HCT116 (cell line): ENCODE data around the gene TOX2.

Source experiments
- EZH2phosphoT487 ChIP-seq: fragments of 200-600 bp; IDR thresholded peaks from 2 replicates; pipeline ENCODE4 v1.6.1; 2018; ENCODE audit warnings: antibody characterized with exemption, borderline replicate concordance
- POLR2A ChIP-seq: IDR thresholded peaks from 2 replicates; pipeline ENCODE4 v1.7.0; 2011; ENCODE audit warnings: borderline replicate concordance; ENCODE audit not compliant: insufficient read depth, insufficient read length; ENCODE audit errors: extremely low read depth
- RAD21 ChIP-seq: IDR thresholded peaks from 2 replicates; pipeline ENCODE4 v1.6.1; 2012; ENCODE audit warnings: low read depth, mild to moderate bottlenecking
- SIN3A ChIP-seq: IDR thresholded peaks from 2 replicates; pipeline ENCODE4 v1.6.1; 2012; ENCODE audit warnings: low read depth
- TF ChIP-seq, protein P1 (sequence below): IDR thresholded peaks from 2 replicates; pipeline ENCODE4 v1.6.1; 2012; ENCODE audit warnings: low read depth

DNA sequence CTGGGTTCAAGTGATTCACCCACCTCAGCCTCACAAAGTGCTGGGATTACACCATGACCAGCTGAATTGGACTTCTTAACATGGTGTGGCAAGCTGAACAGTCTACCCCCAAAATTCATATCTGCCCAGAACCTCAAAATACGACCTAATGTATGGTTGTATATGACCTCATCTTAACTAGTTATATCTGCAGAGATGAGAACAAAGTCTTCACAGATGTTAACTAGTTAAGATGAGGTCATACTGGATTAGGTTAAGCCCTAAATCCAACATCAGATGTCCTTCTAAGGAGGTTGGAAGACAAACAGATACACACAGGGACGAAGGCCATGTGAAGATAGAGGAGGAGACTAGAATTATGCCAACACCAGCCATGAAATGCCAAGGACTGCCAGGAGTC, 169.8 kb downstream of the TOX2 start:
- TF ChIP-seq RAD21 (no peak), POLR2A (no peak), SIN3A (no peak), EZH2phosphoT487 (no peak)
- TF ChIP-seq, protein P1, sequence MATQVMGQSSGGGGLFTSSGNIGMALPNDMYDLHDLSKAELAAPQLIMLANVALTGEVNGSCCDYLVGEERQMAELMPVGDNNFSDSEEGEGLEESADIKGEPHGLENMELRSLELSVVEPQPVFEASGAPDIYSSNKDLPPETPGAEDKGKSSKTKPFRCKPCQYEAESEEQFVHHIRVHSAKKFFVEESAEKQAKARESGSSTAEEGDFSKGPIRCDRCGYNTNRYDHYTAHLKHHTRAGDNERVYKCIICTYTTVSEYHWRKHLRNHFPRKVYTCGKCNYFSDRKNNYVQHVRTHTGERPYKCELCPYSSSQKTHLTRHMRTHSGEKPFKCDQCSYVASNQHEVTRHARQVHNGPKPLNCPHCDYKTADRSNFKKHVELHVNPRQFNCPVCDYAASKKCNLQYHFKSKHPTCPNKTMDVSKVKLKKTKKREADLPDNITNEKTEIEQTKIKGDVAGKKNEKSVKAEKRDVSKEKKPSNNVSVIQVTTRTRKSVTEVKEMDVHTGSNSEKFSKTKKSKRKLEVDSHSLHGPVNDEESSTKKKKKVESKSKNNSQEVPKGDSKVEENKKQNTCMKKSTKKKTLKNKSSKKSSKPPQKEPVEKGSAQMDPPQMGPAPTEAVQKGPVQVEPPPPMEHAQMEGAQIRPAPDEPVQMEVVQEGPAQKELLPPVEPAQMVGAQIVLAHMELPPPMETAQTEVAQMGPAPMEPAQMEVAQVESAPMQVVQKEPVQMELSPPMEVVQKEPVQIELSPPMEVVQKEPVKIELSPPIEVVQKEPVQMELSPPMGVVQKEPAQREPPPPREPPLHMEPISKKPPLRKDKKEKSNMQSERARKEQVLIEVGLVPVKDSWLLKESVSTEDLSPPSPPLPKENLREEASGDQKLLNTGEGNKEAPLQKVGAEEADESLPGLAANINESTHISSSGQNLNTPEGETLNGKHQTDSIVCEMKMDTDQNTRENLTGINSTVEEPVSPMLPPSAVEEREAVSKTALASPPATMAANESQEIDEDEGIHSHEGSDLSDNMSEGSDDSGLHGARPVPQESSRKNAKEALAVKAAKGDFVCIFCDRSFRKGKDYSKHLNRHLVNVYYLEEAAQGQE = no peak
